IMR-90 (cell line): ENCODE measurements around the gene KCNJ16. TPM values are rescaled to one million over a fixed set of nuclear protein-coding genes. Genes with fewer than 3 reads are reported as not detected.

Experiments used
- ATAC-seq: fragments of 200-7000 bp; cut with Tn5 transposase; 2 replicates; pipeline ENCODE4 v1.9.1; 2020; ENCODE audit warnings: low read depth, mild to moderate bottlenecking, moderate library complexity
- BruUV-seq: library from RNA; stranded (reverse); fragments of 400-500 nt; replicated peaks from 2 replicates; lab custom pipeline; 2021; lab: Mats Ljungman, UMichigan
- CTCF ChIA-PET: fragments of 300-600 bp; formaldehyde crosslinking; extraction: SDS; loops from one replicate; lab custom pipeline; 2021; ENCODE audit warnings: antibody characterized with exemption; lab: Yijun Ruan, JAX
- POLR2A ChIA-PET: fragments of 300-600 bp; sonication (Branson Sonifier 250); formaldehyde crosslinking; loops from one replicate; lab custom pipeline; 2022; ENCODE audit warnings: antibody characterized with exemption; ENCODE audit not compliant: unreplicated experiment; lab: Charles Lee
- DNase-seq: peaks from one replicate; pipeline ENCODE4 v3.0.0; 2013
- H2AFZ ChIP-seq: replicated peaks from 2 replicates; pipeline ENCODE3; 2013; ENCODE audit warnings: low read length, mild to moderate bottlenecking; ENCODE audit not compliant: poor library complexity
- H2AK5ac ChIP-seq: 2 replicates; pipeline ENCODE4 v1.6.1; 2013; ENCODE audit warnings: low read depth, low read length, inconsistent platforms
- H2AK9ac ChIP-seq: replicated peaks from 2 replicates; pipeline ENCODE3; 2013; ENCODE audit warnings: mild to moderate bottlenecking, low read depth, low read length, moderate library complexity; ENCODE audit not compliant: poor library complexity
- H2BK120ac ChIP-seq: 2 replicates; pipeline ENCODE4 v1.6.1; 2013; ENCODE audit warnings: low read depth, low read length, inconsistent platforms
- H2BK15ac ChIP-seq: 3 replicates; pipeline ENCODE4 v1.6.1; 2013; ENCODE audit warnings: low read depth, low read length, inconsistent platforms
- H2BK20ac ChIP-seq: 2 replicates; pipeline ENCODE4 v1.6.1; 2013; ENCODE audit warnings: low read depth, mild to moderate bottlenecking, inconsistent platforms, low read length, moderate library complexity
- H2BK5ac ChIP-seq: 2 replicates; pipeline ENCODE4 v1.6.1; 2013; ENCODE audit warnings: mild to moderate bottlenecking, low read depth, low read length, inconsistent platforms; ENCODE audit not compliant: poor library complexity, severe bottlenecking
- H3K14ac ChIP-seq: replicated peaks from 2 replicates; pipeline ENCODE4 v1.6.1; 2013; ENCODE audit warnings: low read depth, low read length, inconsistent platforms
- H3K18ac ChIP-seq: 2 replicates; pipeline ENCODE4 v1.6.1; 2013; ENCODE audit warnings: low read depth, low read length, control low read depth
- H3K23ac ChIP-seq: 2 replicates; pipeline ENCODE4 v1.6.1; 2013; ENCODE audit warnings: low read depth, low read length, inconsistent platforms
- H3K27ac ChIP-seq: 2 replicates; pipeline ENCODE4 v1.5.1; 2013; ENCODE audit warnings: mild to moderate bottlenecking, control low read depth, low read length; ENCODE audit not compliant: insufficient read depth
- H3K27me3 ChIP-seq: 2 replicates; pipeline ENCODE4 v1.6.1; 2013; ENCODE audit warnings: low read length; ENCODE audit not compliant: control insufficient read depth, insufficient read depth
- H3K36me3 ChIP-seq: 2 replicates; pipeline ENCODE4 v1.6.1; 2013; ENCODE audit warnings: low read length, mixed read lengths; ENCODE audit not compliant: control insufficient read depth, insufficient read depth
- H3K4ac ChIP-seq: 2 replicates; pipeline ENCODE4 v1.6.1; 2013; ENCODE audit warnings: low read depth, low read length, inconsistent platforms
- H3K4me1 ChIP-seq: 2 replicates; pipeline ENCODE4 v1.6.1; 2013; ENCODE audit warnings: low read length, mixed read lengths; ENCODE audit not compliant: control insufficient read depth, insufficient read depth
- H3K4me2 ChIP-seq: 2 replicates; pipeline ENCODE4 v1.6.1; 2013; ENCODE audit warnings: low read depth, mild to moderate bottlenecking, control low read depth, low read length, moderate library complexity
- H3K4me3 ChIP-seq: 2 replicates; pipeline ENCODE4 v1.5.1; 2013; ENCODE audit warnings: low read depth, mild to moderate bottlenecking, control low read depth, low read length, moderate library complexity; ENCODE audit not compliant: insufficient read depth
- H3K56ac ChIP-seq: 2 replicates; pipeline ENCODE4 v1.6.1; 2013; ENCODE audit warnings: low read length, inconsistent platforms; ENCODE audit not compliant: insufficient read depth; ENCODE audit errors: extremely low read depth
- H3K79me1 ChIP-seq, 2 experiments: 2 replicates each; pipeline ENCODE4 v1.6.1; 2013; ENCODE audit warnings: low read length in 2 of 2, inconsistent platforms in 1 of 2, low read depth in 1 of 2
- H3K9ac ChIP-seq: 2 replicates; pipeline ENCODE4 v1.6.1; 2013; ENCODE audit warnings: low read depth, low read length, control low read depth
- H3K9me1 ChIP-seq: 2 replicates; pipeline ENCODE4 v1.6.1; 2013; ENCODE audit warnings: low read length, inconsistent platforms; ENCODE audit not compliant: insufficient read depth
- H3K9me3 ChIP-seq: 2 replicates; pipeline ENCODE4 v1.6.1; 2013; ENCODE audit warnings: low read length; ENCODE audit not compliant: control insufficient read depth, insufficient read depth
- H4K20me1 ChIP-seq: 2 replicates; pipeline ENCODE4 v1.6.1; 2013; ENCODE audit warnings: low read length, inconsistent platforms; ENCODE audit not compliant: insufficient read depth
- H4K5ac ChIP-seq: 2 replicates; pipeline ENCODE4 v1.6.1; 2013; ENCODE audit warnings: mild to moderate bottlenecking, low read depth, low read length, control low read depth
- H4K8ac ChIP-seq, 2 experiments: 2 replicates each; pipeline ENCODE4 v1.6.1; 2013; ENCODE audit warnings: low read depth in 2 of 2, low read length in 2 of 2, control low read depth in 1 of 2, inconsistent platforms in 1 of 2
- H4K91ac ChIP-seq: 2 replicates; pipeline ENCODE4 v1.6.1; 2013; ENCODE audit warnings: low read depth, low read length, inconsistent platforms; ENCODE audit not compliant: insufficient read depth
- BHLHE40 ChIP-seq: fragments of 150-350 bp; IDR thresholded peaks from 2 replicates; pipeline ENCODE4 v1.6.1; 2016; ENCODE audit warnings: mild to moderate bottlenecking, low read depth, low read length
- MAFK ChIP-seq: IDR thresholded peaks from 2 replicates; pipeline ENCODE4 v1.6.1; 2012; ENCODE audit warnings: low read depth, low read length, improper control_type of control experiment
- MAZ ChIP-seq: IDR thresholded peaks from 2 replicates; pipeline ENCODE4 v1.6.1; 2012; ENCODE audit warnings: low read depth, mild to moderate bottlenecking, low read length, improper control_type of control experiment, moderate library complexity, borderline replicate concordance
- MXI1 ChIP-seq: IDR thresholded peaks from 2 replicates; pipeline ENCODE4 v1.6.1; 2012; ENCODE audit warnings: low read depth, mild to moderate bottlenecking, low read length, moderate library complexity, borderline replicate concordance
- NFE2L2 ChIP-seq: fragments of 150-350 bp; IDR thresholded peaks from 2 replicates; pipeline ENCODE4 v1.6.1; 2016; ENCODE audit warnings: low read depth, mild to moderate bottlenecking, low read length
- POLR2A ChIP-seq: IDR thresholded peaks from 2 replicates; pipeline ENCODE4 v1.6.1; 2012; ENCODE audit warnings: mild to moderate bottlenecking, low read depth, low read length
- RAD21 ChIP-seq: IDR thresholded peaks from 2 replicates; pipeline ENCODE4 v1.6.1; 2012; ENCODE audit warnings: low read length, improper control_type of control experiment
- RFX5 ChIP-seq: IDR thresholded peaks from 2 replicates; pipeline ENCODE4 v1.8.0; 2012; ENCODE audit warnings: low read depth, mild to moderate bottlenecking, low read length, moderate library complexity
- WGBS, 2 experiments: methylation state at CpG; one replicate each; pipeline versions ENCODE4 v1.1.5 to v1.1.7; 2013; ENCODE audit warnings: missing lambda C conversion rate in 2 of 2; ENCODE audit not compliant: insufficient read length in 1 of 2; ENCODE audit errors: extremely low coverage in 2 of 2; 5-methylcytosine and 5-hydroxymethylcytosine counted together
- dilution Hi-C: fragments of 300-500 bp; cut with HindIII; formaldehyde crosslinking; loops from one replicate; pipeline ENCODE4 v1.14.3; 2018; ENCODE audit warnings: low sequenced_read_pairs; ENCODE audit not compliant: unreplicated experiment
- in situ Hi-C: fragments of 300-500 bp; cut with MboI; formaldehyde crosslinking; loops from 3 replicates; pipeline ENCODE4 v1.14.3; 2019; ENCODE audit warnings: low sequenced_read_pairs, inconsistent platforms, mixed read lengths
- intact Hi-C: fragments of 100-400 bp; cut with micrococcal nuclease; formaldehyde crosslinking; loops from 2 replicates; pipeline ENCODE4 v1.10.0; 2022
- polyA plus RNA-seq, 3 experiments: library from polyadenylated mRNA; depleted of rRNA; stranded (reverse); fragments of >200 nt; gene quantifications; 2 replicates each; pipeline ENCODE4 v1.2.3, GENCODE V29; 2012; ENCODE audit warnings: low replicate concordance in 1 of 3
- total RNA-seq: library from RNA; depleted of rRNA; stranded (reverse); fragments of >200 nt; gene quantifications from 2 replicates; pipeline ENCODE4 v1.2.3, GENCODE V29; 2012
- TF ChIP-seq, protein P1 (sequence below): fragments of 150-350 bp; IDR thresholded peaks from 2 replicates; pipeline ENCODE4 v1.6.1; 2017; ENCODE audit warnings: mild to moderate bottlenecking, antibody characterized with exemption, low read length, low read depth
- TF ChIP-seq, protein P2 (sequence below): conservative IDR thresholded peaks from 2 replicates; pipeline ENCODE4 v1.5.1; 2012; ENCODE audit warnings: mild to moderate bottlenecking, low read depth, low read length, improper control_type of control experiment

The KCNJ16 gene
- total and polyA plus RNA-seq, 2 of the 4 experiments (the other 2 are of a cell fraction): not detected

- Histone ChIP-seq H2AFZ (no peak overlapping the region), H3K23ac (no peak overlapping the region), H2BK120ac (no peak overlapping the region), H3K4me2 (no peak overlapping the region), H2AK9ac (no peak overlapping the region), H2AK5ac (no peak overlapping the region), H3K9me3 (no peaks in the 10 kb centered on the region), H2BK15ac (no peak overlapping the region), H3K27ac (no peak overlapping the region), H3K18ac (no peak overlapping the region), H4K8ac (no peak overlapping the region), H2BK5ac (no peak overlapping the region), H3K4me1 (no peaks in the 10 kb centered on the region; the same call in 1 of the 2 replicates), H3K36me3 (no peaks in the 10 kb centered on the region), H4K91ac (no peak overlapping the region), H3K9me1 (no peaks in the 10 kb centered on the region), H3K27me3 (no peaks in the 10 kb centered on the region), H4K5ac (no peak overlapping the region), H3K79me1 (no peaks in the 10 kb centered on the region), H3K14ac (no peak overlapping the region), H4K20me1 (no peaks in the 10 kb centered on the region), H3K4me3 (no peak overlapping the region), H3K9ac (no peak overlapping the region), H2BK20ac (no peak overlapping the region), H3K4ac (no peak overlapping the region), H3K56ac (no peak overlapping the region)
- no CpG with 5 or more reads among the region's 2 CpGs for WGBS, 2 experiments
- DNase-seq (no peak), ATAC-seq (no peak)
- TF ChIP-seq RFX5 (no peak), RAD21 (no peak), MAZ (no peak), BHLHE40 (no peak), MXI1 (no peak), MAFK (no peak), POLR2A (no peak), NFE2L2 (no peak)
- TF ChIP-seq, protein P1, sequence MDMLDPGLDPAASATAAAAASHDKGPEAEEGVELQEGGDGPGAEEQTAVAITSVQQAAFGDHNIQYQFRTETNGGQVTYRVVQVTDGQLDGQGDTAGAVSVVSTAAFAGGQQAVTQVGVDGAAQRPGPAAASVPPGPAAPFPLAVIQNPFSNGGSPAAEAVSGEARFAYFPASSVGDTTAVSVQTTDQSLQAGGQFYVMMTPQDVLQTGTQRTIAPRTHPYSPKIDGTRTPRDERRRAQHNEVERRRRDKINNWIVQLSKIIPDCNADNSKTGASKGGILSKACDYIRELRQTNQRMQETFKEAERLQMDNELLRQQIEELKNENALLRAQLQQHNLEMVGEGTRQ: no peak
- TF ChIP-seq, protein P2, sequence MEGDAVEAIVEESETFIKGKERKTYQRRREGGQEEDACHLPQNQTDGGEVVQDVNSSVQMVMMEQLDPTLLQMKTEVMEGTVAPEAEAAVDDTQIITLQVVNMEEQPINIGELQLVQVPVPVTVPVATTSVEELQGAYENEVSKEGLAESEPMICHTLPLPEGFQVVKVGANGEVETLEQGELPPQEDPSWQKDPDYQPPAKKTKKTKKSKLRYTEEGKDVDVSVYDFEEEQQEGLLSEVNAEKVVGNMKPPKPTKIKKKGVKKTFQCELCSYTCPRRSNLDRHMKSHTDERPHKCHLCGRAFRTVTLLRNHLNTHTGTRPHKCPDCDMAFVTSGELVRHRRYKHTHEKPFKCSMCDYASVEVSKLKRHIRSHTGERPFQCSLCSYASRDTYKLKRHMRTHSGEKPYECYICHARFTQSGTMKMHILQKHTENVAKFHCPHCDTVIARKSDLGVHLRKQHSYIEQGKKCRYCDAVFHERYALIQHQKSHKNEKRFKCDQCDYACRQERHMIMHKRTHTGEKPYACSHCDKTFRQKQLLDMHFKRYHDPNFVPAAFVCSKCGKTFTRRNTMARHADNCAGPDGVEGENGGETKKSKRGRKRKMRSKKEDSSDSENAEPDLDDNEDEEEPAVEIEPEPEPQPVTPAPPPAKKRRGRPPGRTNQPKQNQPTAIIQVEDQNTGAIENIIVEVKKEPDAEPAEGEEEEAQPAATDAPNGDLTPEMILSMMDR: no peak
- CTCF ChIA-PET: interaction anchor here (1.0 kb wide), 1 partner anchor 11 kb away, joined by 3 read pairs; no protein-coding TSS in a partner anchor
- intact Hi-C loops (no loop called here), in situ Hi-C loops (no loop called here), dilution Hi-C loops (no loop called here)
- POLR2A ChIA-PET: no interaction called here
- no TSS peak for BruUV-seq
Observed at GRCh38 chr17:70098030-70098429, 23.0 kb downstream of the KCNJ16 start.
